PC-9 (cell line): ENCODE data around the gene IRAK4.

Experiments used
- CTCF ChIP-seq: fragments of 200-600 bp; sonication (generic); conservative IDR thresholded peaks from 2 replicates; pipeline ENCODE4 v1.6.1; 2017; ENCODE audit warnings: mixed run types, antibody characterized with exemption, mild to moderate bottlenecking, moderate library complexity
- EZH2 ChIP-seq: fragments of 200-600 bp; sonication (generic); IDR thresholded peaks from 2 replicates; pipeline ENCODE4 v1.8.0; 2017; ENCODE audit warnings: antibody characterized with exemption, low read depth

- TF ChIP-seq CTCF (no peak), EZH2 (no peak)
Measured at GRCh38 chr12:43805149-43805859, 46.6 kb downstream of the IRAK4 start.
